ENCODE measurements around the gene ATP8A1. TPM values are rescaled to one million over a fixed set of nuclear protein-coding genes. Genes with fewer than 3 reads are reported as not detected.

Gene ATP8A1
- polyA plus RNA-seq, 1 donor from 2014 or later = 45.8 TPM

DNA sequence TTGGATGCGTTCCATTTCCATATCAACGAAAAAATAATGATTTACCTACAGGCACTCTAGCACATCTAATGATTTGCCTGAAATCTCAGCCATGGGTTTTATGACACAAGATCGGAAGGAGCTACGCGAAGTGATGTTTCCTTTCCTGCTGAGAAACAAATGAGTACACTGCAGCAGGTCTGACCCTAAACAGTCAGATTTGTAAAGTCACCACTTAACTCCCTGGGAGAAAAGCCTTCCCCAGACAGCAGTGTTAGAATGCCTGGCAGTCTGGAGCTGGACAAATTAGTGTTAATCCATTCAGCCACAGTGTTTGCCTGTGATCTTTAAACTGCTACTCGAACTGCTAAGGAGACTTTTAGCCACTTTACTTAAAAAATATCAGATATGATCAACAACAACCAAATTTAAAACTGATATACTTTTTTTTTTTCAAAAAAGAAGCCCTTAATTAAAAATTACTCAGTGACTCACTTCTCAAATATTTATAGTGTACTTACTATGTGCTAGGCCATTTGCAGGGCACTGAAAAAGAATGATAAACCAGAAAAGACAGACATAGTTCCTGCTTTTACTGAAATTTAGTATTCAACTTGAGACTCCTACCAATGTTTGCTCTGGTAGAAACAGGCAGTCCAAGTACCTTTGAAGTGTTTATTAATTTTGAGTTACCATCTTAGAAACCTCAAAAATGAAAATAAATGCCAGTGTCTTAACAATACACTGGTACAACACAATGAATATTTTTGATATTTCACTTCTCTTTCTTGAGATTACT is 155.1 kb downstream of the ATP8A1 start:
- H3K4me3 ChIP-seq (ENCODE audit: low read length) = peak overlapping the region; percentile 19
- peak; percentile 72 for TF ChIP-seq POLR2AphosphoS5 (IDR thresholded peaks at IDR 0.05)
- TF ChIP-seq EP300 (conservative IDR thresholded peaks at IDR 0.05; ENCODE audit: poor library complexity, severe bottlenecking) = peak; percentile 31
- TF ChIP-seq, protein P1, sequence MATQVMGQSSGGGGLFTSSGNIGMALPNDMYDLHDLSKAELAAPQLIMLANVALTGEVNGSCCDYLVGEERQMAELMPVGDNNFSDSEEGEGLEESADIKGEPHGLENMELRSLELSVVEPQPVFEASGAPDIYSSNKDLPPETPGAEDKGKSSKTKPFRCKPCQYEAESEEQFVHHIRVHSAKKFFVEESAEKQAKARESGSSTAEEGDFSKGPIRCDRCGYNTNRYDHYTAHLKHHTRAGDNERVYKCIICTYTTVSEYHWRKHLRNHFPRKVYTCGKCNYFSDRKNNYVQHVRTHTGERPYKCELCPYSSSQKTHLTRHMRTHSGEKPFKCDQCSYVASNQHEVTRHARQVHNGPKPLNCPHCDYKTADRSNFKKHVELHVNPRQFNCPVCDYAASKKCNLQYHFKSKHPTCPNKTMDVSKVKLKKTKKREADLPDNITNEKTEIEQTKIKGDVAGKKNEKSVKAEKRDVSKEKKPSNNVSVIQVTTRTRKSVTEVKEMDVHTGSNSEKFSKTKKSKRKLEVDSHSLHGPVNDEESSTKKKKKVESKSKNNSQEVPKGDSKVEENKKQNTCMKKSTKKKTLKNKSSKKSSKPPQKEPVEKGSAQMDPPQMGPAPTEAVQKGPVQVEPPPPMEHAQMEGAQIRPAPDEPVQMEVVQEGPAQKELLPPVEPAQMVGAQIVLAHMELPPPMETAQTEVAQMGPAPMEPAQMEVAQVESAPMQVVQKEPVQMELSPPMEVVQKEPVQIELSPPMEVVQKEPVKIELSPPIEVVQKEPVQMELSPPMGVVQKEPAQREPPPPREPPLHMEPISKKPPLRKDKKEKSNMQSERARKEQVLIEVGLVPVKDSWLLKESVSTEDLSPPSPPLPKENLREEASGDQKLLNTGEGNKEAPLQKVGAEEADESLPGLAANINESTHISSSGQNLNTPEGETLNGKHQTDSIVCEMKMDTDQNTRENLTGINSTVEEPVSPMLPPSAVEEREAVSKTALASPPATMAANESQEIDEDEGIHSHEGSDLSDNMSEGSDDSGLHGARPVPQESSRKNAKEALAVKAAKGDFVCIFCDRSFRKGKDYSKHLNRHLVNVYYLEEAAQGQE (IDR thresholded peaks at IDR 0.05; ENCODE audit: borderline replicate concordance) = no peak
- TF ChIP-seq RAD21 (conservative IDR thresholded peaks at IDR 0.05) = no peak

DNA sequence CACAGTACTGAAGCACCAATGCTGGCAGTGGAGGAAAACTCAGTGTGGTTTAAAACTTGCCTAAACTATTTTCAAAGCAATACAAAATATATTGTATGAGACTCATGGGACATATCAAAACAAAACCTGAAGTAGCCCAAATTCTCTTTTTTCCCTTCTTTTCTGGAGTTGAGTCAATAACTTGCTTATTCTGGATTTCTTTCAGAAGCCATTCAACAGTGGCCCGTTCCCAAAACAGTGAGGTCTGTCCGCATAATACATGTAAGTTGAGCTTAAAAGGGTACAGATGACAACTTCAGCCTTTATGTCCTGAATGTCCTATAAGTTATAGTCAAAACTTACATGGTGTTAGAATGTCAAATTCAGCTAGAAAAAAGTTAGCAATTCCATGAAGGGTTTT is 158.9 kb downstream of the ATP8A1 start:
- Histone ChIP-seq H3K9me3 (ENCODE audit: low read length) (no peaks in the 10 kb centered on the region), H3K27ac (ENCODE audit: low read length) (no peak overlapping the region), H3K9ac (ENCODE audit: low read length) (no peak overlapping the region), H3K36me3 (ENCODE audit: insufficient read depth, low read length) (no peaks in the 10 kb centered on the region), H3K79me2 (replicated peaks; ENCODE audit: insufficient read depth, low read length) (no peaks in the 10 kb centered on the region), H4K20me1 (ENCODE audit: insufficient read depth) (no peaks in the 10 kb centered on the region), H3K27me3 (ENCODE audit: insufficient read depth, low read depth, low read length) (no peaks in the 10 kb centered on the region), H3K4me2 (ENCODE audit: low read length) (no peak overlapping the region), H3F3A (ENCODE audit: insufficient read depth, low read length, poor library complexity, severe bottlenecking) (no peaks in the 10 kb centered on the region), H2AFZ (ENCODE audit: low read depth, low read length) (no peak overlapping the region), H3K9me2 (ENCODE audit: insufficient read depth, low read length) (no peaks in the 10 kb centered on the region), H3K4me3 (ENCODE audit: low read length) (no peak overlapping the region)
- TF ChIP-seq SMC3 (conservative IDR thresholded peaks at IDR 0.05; ENCODE audit: poor library complexity) = no peak
- no peak for TF ChIP-seq EZH2 (IDR thresholded peaks at IDR 0.05; ENCODE audit: borderline replicate concordance, insufficient read depth, low read length, poor library complexity, severe bottlenecking)
- TF ChIP-seq TAF1 (IDR thresholded peaks at IDR 0.05; ENCODE audit: low read depth) = no peak
- TF ChIP-seq, protein P2, sequence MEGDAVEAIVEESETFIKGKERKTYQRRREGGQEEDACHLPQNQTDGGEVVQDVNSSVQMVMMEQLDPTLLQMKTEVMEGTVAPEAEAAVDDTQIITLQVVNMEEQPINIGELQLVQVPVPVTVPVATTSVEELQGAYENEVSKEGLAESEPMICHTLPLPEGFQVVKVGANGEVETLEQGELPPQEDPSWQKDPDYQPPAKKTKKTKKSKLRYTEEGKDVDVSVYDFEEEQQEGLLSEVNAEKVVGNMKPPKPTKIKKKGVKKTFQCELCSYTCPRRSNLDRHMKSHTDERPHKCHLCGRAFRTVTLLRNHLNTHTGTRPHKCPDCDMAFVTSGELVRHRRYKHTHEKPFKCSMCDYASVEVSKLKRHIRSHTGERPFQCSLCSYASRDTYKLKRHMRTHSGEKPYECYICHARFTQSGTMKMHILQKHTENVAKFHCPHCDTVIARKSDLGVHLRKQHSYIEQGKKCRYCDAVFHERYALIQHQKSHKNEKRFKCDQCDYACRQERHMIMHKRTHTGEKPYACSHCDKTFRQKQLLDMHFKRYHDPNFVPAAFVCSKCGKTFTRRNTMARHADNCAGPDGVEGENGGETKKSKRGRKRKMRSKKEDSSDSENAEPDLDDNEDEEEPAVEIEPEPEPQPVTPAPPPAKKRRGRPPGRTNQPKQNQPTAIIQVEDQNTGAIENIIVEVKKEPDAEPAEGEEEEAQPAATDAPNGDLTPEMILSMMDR (IDR thresholded peaks at IDR 0.05; ENCODE audit: poor library complexity, severe bottlenecking) = no peak
- TF ChIP-seq EP300 (conservative IDR thresholded peaks at IDR 0.05; ENCODE audit: poor library complexity, severe bottlenecking) = no peak
- TF ChIP-seq POLR2AphosphoS5 (IDR thresholded peaks at IDR 0.05) = no peak
- TF ChIP-seq RAD21 (conservative IDR thresholded peaks at IDR 0.05) = no peak
- TF ChIP-seq, protein P1 (IDR thresholded peaks at IDR 0.05; ENCODE audit: borderline replicate concordance) = no peak
- TF ChIP-seq MXI1 (conservative IDR thresholded peaks at IDR 0.05; ENCODE audit: poor library complexity, severe bottlenecking) = no peak

More for the DNA sequence above, 155.1 kb downstream of the ATP8A1 start:
- H3K9me2 ChIP-seq (ENCODE audit: insufficient read depth, low read length) = no peaks in the 10 kb centered on the region
- no peaks in the 10 kb centered on the region for H3K27me3 ChIP-seq (ENCODE audit: insufficient read depth, low read depth, low read length)
- H4K20me1 ChIP-seq (ENCODE audit: insufficient read depth) = no peaks in the 10 kb centered on the region
- no peaks in the 10 kb centered on the region for H3K9me3 ChIP-seq (ENCODE audit: low read length)
- no peaks in the 10 kb centered on the region for H3F3A ChIP-seq (ENCODE audit: insufficient read depth, low read length, poor library complexity, severe bottlenecking)
- H3K79me2 ChIP-seq (replicated peaks; ENCODE audit: insufficient read depth, low read length) = no peaks in the 10 kb centered on the region
- no peak overlapping the region for H3K4me2 ChIP-seq (ENCODE audit: low read length)
- H3K9ac ChIP-seq (ENCODE audit: low read length) = no peak overlapping the region
- no peak overlapping the region for H2AFZ ChIP-seq (ENCODE audit: low read depth, low read length)
- no peak overlapping the region for H3K27ac ChIP-seq (ENCODE audit: low read length)
- H3K36me3 ChIP-seq (ENCODE audit: insufficient read depth, low read length) = no peaks in the 10 kb centered on the region
